AG08395 (cell line): ENCODE measurements around the gene SHB.
A peak's percentile ranks its signal among the peaks of the same experiment; 100 is the strongest.

Experiments
- DNase-seq: peaks from one replicate; pipeline ENCODE4 v3.0.0; 2012; ENCODE audit warnings: mixed read lengths, low spot score

The SHB gene, protein sequence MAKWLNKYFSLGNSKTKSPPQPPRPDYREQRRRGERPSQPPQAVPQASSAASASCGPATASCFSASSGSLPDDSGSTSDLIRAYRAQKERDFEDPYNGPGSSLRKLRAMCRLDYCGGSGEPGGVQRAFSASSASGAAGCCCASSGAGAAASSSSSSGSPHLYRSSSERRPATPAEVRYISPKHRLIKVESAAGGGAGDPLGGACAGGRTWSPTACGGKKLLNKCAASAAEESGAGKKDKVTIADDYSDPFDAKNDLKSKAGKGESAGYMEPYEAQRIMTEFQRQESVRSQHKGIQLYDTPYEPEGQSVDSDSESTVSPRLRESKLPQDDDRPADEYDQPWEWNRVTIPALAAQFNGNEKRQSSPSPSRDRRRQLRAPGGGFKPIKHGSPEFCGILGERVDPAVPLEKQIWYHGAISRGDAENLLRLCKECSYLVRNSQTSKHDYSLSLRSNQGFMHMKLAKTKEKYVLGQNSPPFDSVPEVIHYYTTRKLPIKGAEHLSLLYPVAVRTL

DNA sequence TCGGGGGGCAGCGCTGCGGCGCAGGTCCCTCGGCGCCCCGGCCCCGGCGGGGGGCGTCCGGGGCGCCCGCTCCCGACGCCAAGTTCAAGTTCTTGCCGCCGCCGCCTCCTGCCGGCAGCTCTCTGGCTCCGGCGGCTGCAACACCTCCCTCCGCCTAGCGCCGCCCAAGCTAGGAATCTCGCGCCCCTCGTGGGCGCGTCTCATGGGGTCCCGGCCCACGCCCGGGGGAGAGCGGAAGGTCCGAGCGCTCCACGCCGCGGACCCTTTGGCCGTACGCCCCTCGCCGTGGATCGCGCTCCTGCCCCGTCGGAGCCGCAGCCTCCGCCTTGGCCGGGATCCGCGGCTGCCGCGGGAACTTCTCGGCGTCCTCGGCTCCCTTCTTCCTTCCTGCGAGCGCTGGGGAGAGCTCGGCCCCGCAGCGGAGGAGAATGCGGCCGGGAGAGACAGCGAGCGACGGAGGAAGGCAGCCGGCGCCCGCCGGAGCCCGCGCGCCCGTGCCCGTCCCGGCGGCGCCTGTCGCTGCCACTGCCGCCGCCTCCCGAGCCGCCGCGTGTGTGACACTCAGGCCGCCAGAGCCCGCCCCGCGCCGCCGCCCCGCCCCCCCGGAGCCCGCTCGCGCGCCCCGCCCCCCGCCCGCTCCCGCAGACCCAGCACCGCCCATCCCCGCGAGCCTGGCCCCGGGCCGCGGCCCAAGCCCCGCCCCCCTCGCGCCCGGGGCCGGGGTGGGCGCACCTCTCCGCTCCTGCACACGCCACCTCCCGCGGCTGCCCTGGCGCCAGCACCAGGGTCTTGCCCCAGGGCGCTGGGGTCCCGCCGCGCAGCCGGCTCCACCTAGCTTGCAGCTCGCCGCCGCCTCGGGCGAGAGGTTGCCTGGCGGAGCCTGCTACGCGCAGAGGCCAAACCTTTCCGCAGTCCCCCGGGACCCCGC lies at the start of gene SHB:
Gene SHB, minus strand, starts transcription at position 527 of the 928 bp plus-strand sequence. CDS start 582 bp downstream, outside the sequence.
- peak; percentile 94 for DNase-seq

DNA sequence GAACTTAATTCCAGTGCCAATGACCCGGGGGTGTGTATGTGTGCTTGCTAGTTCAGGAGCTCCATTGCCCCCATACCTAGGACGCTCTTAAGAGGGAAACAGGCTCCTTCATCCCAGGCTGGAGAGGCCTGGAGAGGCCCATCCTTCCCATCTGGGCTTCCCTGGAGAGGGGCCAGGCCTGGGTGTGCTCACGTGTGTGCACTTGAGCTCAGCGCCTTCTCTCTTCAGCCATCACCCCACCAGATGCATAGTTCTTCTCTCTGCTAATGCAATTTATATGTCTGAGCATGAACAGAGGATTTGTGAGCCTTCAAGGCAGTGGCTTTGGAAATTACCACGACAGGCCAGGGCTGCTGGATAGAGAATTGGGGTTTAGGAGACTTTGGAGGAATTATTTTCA lies 48.6 kb upstream of the SHB start:
- DNase-seq = no peak

- DNase-seq = no peak
Observed at GRCh38 chr9:38114905-38115304, 45.9 kb upstream of the SHB start.

- no peak for DNase-seq
Observed at GRCh38 chr9:38112456-38112855, 43.4 kb upstream of the SHB start.

DNA sequence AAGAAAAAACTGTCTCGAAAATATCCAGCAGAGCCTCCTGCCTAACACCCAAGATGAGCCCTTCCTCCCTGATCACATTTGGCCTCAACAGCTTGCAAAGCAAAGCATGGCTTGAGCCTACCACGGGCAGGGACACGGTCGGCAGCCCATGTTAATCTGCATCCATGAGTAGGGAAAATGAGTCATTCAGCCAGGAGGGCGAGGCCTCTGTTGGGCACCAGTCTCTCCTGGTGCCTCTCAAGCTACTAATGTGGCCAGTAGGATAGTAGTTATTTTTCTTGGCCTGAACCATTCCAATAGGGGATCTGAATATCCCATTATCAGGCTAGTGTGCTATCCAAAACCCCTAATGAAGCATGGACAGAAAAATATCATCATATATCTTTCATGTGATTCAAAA lies 43.0 kb upstream of the SHB start:
- no peak for DNase-seq

DNA sequence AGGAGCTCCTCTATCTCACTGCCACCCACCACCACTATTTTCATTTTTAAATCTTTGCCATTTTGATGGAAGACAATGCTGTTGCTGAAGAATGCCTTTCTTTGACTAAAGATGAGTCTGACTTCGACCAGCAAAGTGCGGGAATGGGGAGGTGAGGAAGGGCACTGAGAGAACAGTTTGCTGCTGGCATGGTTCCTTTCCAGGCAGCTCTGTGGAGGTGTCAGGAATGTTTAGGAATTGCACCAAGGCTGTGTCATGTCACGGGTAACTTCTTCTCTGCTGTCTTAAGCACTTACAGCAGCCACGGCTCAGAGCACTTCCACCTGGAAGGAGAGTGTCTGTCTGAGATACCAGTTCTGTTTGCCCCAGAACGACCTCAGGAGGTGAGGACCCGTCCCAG lies 41.4 kb upstream of the SHB start:
- DNase-seq = no peak

DNA sequence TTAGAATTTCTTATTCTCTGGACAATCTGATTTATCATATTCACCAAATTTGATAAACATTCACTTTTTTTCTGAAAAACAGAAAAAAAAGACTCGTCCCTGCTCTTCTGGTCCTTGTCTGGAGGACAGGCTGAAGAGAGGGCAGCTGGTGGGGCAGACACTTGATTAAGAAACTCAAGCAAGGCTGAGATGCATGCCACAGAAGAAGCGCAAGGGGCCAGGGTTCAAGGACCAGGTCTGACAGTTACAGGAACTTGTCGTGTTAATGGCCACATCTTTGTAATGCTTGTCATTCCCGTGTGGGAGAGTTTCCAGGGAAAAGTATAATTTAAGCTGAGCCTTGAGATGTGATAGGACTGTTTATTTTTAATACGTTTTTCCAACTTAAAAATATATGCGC lies 40.6 kb upstream of the SHB start:
- no peak for DNase-seq

DNA sequence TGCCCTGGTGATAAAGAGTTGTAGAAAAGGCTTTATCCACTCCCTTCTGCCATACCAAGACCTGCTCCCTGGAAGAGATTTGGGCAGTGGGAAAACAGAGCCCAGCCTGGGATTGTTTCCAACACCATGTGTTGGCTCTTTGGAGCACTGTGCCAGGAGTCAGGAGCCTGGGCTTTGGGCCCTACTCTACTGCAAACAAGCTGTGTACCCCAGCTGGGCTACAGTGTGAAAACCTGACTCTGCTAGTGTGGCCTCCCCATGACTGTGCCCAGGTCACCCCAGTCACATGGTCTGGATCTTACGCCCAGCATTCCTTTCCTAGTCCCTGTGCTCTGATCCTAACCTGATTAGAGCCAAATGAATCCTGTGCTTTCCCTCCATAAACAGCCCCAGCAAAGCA lies 39.3 kb upstream of the SHB start:
- no peak for DNase-seq

- DNase-seq = no peak
Observed at GRCh38 chr9:38107811-38108304, 38.8 kb upstream of the SHB start.

- DNase-seq = no peak
Observed at GRCh38 chr9:38107405-38107804, 38.4 kb upstream of the SHB start.

- no peak for DNase-seq
Observed at GRCh38 chr9:38106488-38106887, 37.5 kb upstream of the SHB start.

- no peak for DNase-seq
Observed at GRCh38 chr9:38103340-38103739, 34.3 kb upstream of the SHB start.

- DNase-seq = no peak
Observed at GRCh38 chr9:38101423-38101822, 32.4 kb upstream of the SHB start.

GRCh38 chr9:38096238-38096805 lies 27.3 kb upstream of the SHB start:
- DNase-seq = no peak

- no peak for DNase-seq
Observed at GRCh38 chr9:38094165-38094564, 25.1 kb upstream of the SHB start.

DNA sequence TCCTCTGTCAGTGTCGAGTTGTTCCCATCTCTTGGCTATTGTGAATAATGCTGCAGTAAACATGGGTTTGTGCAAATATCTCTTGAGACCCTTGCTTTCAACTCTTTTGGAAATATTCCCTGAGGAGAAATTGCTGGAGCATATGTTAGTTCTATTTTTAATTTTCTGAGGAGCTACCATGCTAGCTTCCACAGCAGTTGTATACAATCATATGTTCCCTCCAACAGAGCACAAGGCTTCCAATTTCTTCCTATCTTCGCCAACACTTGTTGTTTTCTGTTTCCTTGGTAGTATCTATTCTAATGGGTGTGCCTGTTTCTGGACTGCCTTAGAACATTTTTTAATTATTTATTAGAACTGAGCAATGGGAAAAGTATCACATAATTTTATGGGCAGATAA lies 23.6 kb upstream of the SHB start:
- no peak for DNase-seq

GRCh38 chr9:38092200-38092524 lies 23.1 kb upstream of the SHB start:
- no peak for DNase-seq

- no peak for DNase-seq
Observed at GRCh38 chr9:38091310-38092199, 22.5 kb upstream of the SHB start.

- no peak for DNase-seq
Observed at GRCh38 chr9:38090170-38090569, 21.1 kb upstream of the SHB start.

DNA sequence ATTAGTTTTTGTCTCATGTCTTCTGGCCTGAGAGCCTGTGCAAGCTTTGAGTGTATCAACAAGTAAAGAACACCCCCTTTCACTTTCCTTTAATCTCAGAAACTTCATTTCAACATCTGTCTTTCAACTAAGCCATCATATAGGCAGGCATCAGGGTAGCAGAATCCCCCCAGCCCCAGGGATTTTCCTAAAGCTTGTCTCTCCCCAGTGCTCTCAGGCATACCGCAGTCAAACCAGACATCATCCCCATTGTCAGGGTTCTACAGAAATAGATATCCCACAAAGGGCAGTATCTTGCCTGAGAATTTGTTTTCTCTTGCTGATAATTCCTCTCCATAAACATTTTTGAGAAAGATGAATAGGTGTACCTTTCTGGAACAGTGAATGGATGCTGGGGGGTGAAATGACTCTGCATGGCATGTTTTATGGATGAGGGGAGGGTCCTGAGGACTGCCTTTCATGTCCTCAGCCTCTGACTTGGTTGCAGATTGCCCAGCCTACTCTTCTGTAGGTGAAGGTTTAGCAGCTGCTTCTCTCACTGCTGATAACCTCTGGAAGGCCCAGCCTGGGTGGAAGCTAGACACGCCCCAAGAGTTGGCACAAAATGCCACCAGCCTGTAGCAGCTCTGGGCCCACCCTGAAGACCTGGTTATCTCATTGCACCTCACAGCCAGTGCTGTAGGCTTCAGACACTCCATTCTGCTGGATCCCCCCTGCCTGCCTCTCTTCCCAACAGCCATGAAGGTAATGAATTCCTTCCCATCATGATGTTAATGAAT lies 20.5 kb upstream of the SHB start:
- no peak for DNase-seq
